Endothelial cell of umbilical vein (primary cell): ENCODE measurements around the gene CR2. TPM values are rescaled to one million over a fixed set of nuclear protein-coding genes. Genes with fewer than 3 reads are reported as not detected.

Source experiments
- BruUV-seq: library from RNA; stranded (reverse); fragments of 400-500 nt; replicated peaks from 2 replicates; lab custom pipeline; 2021; lab: Mats Ljungman, UMichigan
- CTCF ChIA-PET: fragments of 300-600, 350-600 bp; sonication (Branson Sonifier 250); formaldehyde crosslinking; loops from one replicate; lab custom pipeline; 2021; ENCODE audit warnings: antibody characterized with exemption, inconsistent platforms; lab: Charles Lee
- POLR2A ChIA-PET: fragments of 300-600, 350-600 bp; sonication (Branson Sonifier 250); formaldehyde crosslinking; loops from one replicate; lab custom pipeline; 2021; ENCODE audit warnings: antibody characterized with exemption, inconsistent platforms; lab: Charles Lee
- DNase-seq: peaks from one replicate; pipeline ENCODE4 v3.0.0-alpha.2; 2011; ENCODE audit warnings: low read depth, low spot score
- FAIRE-seq: peaks from 2 replicates; lab custom pipeline; 2011; peaks lifted over from hg19 to GRCh38; lab: Jason Lieb, UNC
- H2AFZ ChIP-seq: 2 replicates; pipeline ENCODE4 v1.6.0; 2012; ENCODE audit warnings: low read depth, low read length, control low read depth, inconsistent platforms
- H3K27ac ChIP-seq: 2 replicates; pipeline ENCODE4 v1.5.1; 2011; ENCODE audit warnings: low read depth, mild to moderate bottlenecking, control low read depth, low read length, moderate library complexity; ENCODE audit not compliant: insufficient read depth
- H3K27me3 ChIP-seq, 2 experiments: 2 replicates each; pipeline versions ENCODE4 v1.6.0 to v1.6.1; 2011; ENCODE audit warnings: low read length in 2 of 2, mixed read lengths in 1 of 2; ENCODE audit not compliant: control insufficient read depth in 2 of 2, insufficient read depth in 2 of 2
- H3K36me3 ChIP-seq, 2 experiments: 2 replicates in 1 of 2; 3 replicates in 1 of 2; pipeline ENCODE4 v1.5.1; 2011; ENCODE audit warnings: low read length in 2 of 2, mild to moderate bottlenecking in 1 of 2, moderate library complexity in 1 of 2; ENCODE audit not compliant: control insufficient read depth in 2 of 2, insufficient read depth in 2 of 2; ENCODE audit errors: extremely low read depth in 1 of 2
- H3K4me1 ChIP-seq: 3 replicates; pipeline ENCODE4 v1.5.1; 2011; ENCODE audit warnings: mild to moderate bottlenecking, low read length; ENCODE audit not compliant: control insufficient read depth, insufficient read depth; ENCODE audit errors: extremely low read depth
- H3K4me2 ChIP-seq: 2 replicates; pipeline ENCODE4 v1.6.1; 2011; ENCODE audit warnings: low read length, control low read depth, mixed read lengths; ENCODE audit not compliant: insufficient read depth
- H3K4me3 ChIP-seq, 3 experiments: fragments of 200-600 bp in 1 of 3; sonication (generic), shearing (Covaris generic) in 1 of 3; replicated peaks in 1 of 3; 2 replicates each; pipeline ENCODE4 v1.5.1; 2011 to 2016; ENCODE audit warnings: control low read depth in 3 of 3, low read length in 3 of 3, mild to moderate bottlenecking in 2 of 3, inconsistent platforms in 1 of 3, low read depth in 1 of 3, moderate library complexity in 1 of 3; ENCODE audit not compliant: insufficient read depth in 1 of 3
- H3K79me2 ChIP-seq: 2 replicates; pipeline ENCODE4 v1.6.0; 2012; ENCODE audit warnings: low read length, inconsistent platforms; ENCODE audit not compliant: control insufficient read depth, insufficient read depth
- H3K9ac ChIP-seq: replicated peaks from 2 replicates; pipeline ENCODE3; 2011; ENCODE audit warnings: low read length, control low read depth; ENCODE audit not compliant: insufficient read depth; ENCODE audit errors: extremely low read depth
- H3K9me1 ChIP-seq: replicated peaks from 3 replicates; pipeline ENCODE4 v1.6.0; 2011; ENCODE audit warnings: mild to moderate bottlenecking, low read length; ENCODE audit not compliant: control insufficient read depth, insufficient read depth; ENCODE audit errors: extremely low read depth
- H3K9me3 ChIP-seq: replicated peaks from 2 replicates; pipeline ENCODE4 v1.5.1; 2012; ENCODE audit warnings: low read length, inconsistent platforms; ENCODE audit not compliant: control insufficient read depth, insufficient read depth
- H4K20me1 ChIP-seq: replicated peaks from 2 replicates; pipeline ENCODE3; 2011; ENCODE audit warnings: mild to moderate bottlenecking, low read length; ENCODE audit not compliant: control insufficient read depth, insufficient read depth; ENCODE audit errors: extremely low read depth
- CTCF ChIP-seq, 2 donors: IDR thresholded peaks; 1 replicate in 1 of 2; 2 replicates in 1 of 2; pipeline ENCODE4 v1.5.1; 2011; ENCODE audit warnings: low read length in 2 of 2, mild to moderate bottlenecking in 2 of 2, moderate library complexity in 2 of 2, control low read depth in 1 of 2, inconsistent platforms in 1 of 2, low read depth in 1 of 2; ENCODE audit not compliant: insufficient read depth in 1 of 2; ENCODE audit errors: extremely low read depth in 1 of 2
- EZH2 ChIP-seq: IDR thresholded peaks from 2 replicates; pipeline ENCODE4 v1.6.1; 2012; ENCODE audit warnings: borderline replicate concordance, low read depth, mild to moderate bottlenecking, moderate library complexity, low read length, inconsistent platforms; ENCODE audit not compliant: severe bottlenecking
- FOS ChIP-seq: IDR thresholded peaks from 2 replicates; pipeline ENCODE4 v1.6.1; 2011; ENCODE audit warnings: mild to moderate bottlenecking, low read length, moderate library complexity, borderline replicate concordance; ENCODE audit not compliant: insufficient read depth
- GATA2 ChIP-seq: IDR thresholded peaks from 2 replicates; pipeline ENCODE4 v1.7.0; 2011; ENCODE audit warnings: low read depth, mild to moderate bottlenecking, moderate library complexity, mixed read lengths, low read length; ENCODE audit not compliant: insufficient read length, insufficient read depth
- JUN ChIP-seq: IDR thresholded peaks from 2 replicates; pipeline ENCODE4 v1.6.1; 2011; ENCODE audit warnings: borderline replicate concordance, low read depth; ENCODE audit not compliant: insufficient read length, insufficient read depth
- MAX ChIP-seq: IDR thresholded peaks from 2 replicates; pipeline ENCODE4 v1.6.1; 2011; ENCODE audit not compliant: insufficient read depth, insufficient read length
- MYC ChIP-seq: IDR thresholded peaks from one replicate; pipeline ENCODE4 v1.6.1; 2011; ENCODE audit warnings: mild to moderate bottlenecking, low read depth, low read length
- POLR2A ChIP-seq: IDR thresholded peaks from 2 replicates; pipeline ENCODE4 v1.6.1; 2012; ENCODE audit warnings: low read depth, mild to moderate bottlenecking, control low read depth, low read length
- POLR2AphosphoS5 ChIP-seq: IDR thresholded peaks from 2 replicates; pipeline ENCODE4 v1.6.1; 2012; ENCODE audit warnings: low read depth, mild to moderate bottlenecking, control low read depth, low read length, moderate library complexity; ENCODE audit not compliant: insufficient read depth
- dilution Hi-C: fragments of 300-500 bp; cut with MboI; formaldehyde crosslinking; loops from one replicate; pipeline ENCODE4 v1.15.0; 2019; ENCODE audit warnings: low sequenced_read_pairs; ENCODE audit not compliant: extremely low pct_ligation_motif_present
- intact Hi-C: fragments of 100-400 bp; cut with micrococcal nuclease; formaldehyde crosslinking; loops from one replicate; pipeline ENCODE4 v1.10.0; 2022
- polyA plus RNA-seq, 4 experiments: library from polyadenylated mRNA; depleted of rRNA in 3 of 4; stranded (reverse) in 3 of 4; unstranded in 1 of 4; fragments of >200 nt; gene quantifications; 2 replicates each; pipeline versions ENCODE4 v1.2.1 to v1.2.3, GENCODE V29; 2011 to 2012; ENCODE audit warnings: missing spikeins in 1 of 4
- total RNA-seq: library from RNA; stranded (reverse); gene quantifications from 2 replicates; pipeline ENCODE4 v1.2.3, GENCODE V29; 2021

CR2 gene
- total and polyA plus RNA-seq, 2 donors (not counting 3 experiments of a cell fraction or from before 2014, with no cell fraction given), result not detected

- no peak for TF ChIP-seq POLR2AphosphoS5
- TF ChIP-seq POLR2A, result no peak
- TF ChIP-seq GATA2, result no peak
- TF ChIP-seq EZH2, result no peak
- TF ChIP-seq MAX, result no peak
- no peak for TF ChIP-seq MYC
- no peak for TF ChIP-seq FOS
- no peaks in the 10 kb centered on the region for H3K4me1 ChIP-seq
- no peak overlapping the region for H2AFZ ChIP-seq
- POLR2A ChIA-PET, result no interaction called here
- dilution Hi-C loops (no loop called here), intact Hi-C loops (no loop called here)
- H3K27ac ChIP-seq, result no peak overlapping the region
- H4K20me1 ChIP-seq, result no peaks in the 10 kb centered on the region
- peaks cover 4 to 8% of the 10 kb centered on the region in 2 experiments for H3K27me3 ChIP-seq
- no peaks in the 10 kb centered on the region for H3K9me1 ChIP-seq
- CTCF ChIA-PET, result interaction anchor here (1.4 kb wide), 1 partner anchor 159 kb away, joined by 3 read pairs; no protein-coding TSS in a partner anchor
- H3K4me3 ChIP-seq, result no peak overlapping the region
- no peaks in the 10 kb centered on the region for H3K9me3 ChIP-seq
- no TSS peak for BruUV-seq
- H3K36me3 ChIP-seq, result no peaks in the 10 kb centered on the region
- DNase-seq (no peak), FAIRE-seq (no peak)
- H3K4me2 ChIP-seq, result no peak overlapping the region
- no peak overlapping the region for H3K9ac ChIP-seq
- no peaks in the 10 kb centered on the region for H3K79me2 ChIP-seq
Measured at GRCh38 chr1:207418351-207418750, 35.8 kb upstream of the CR2 start.

- H3K9ac ChIP-seq, result no peak overlapping the region
- POLR2A ChIA-PET, result no interaction called here
- no peak for FAIRE-seq
- H2AFZ ChIP-seq, result no peak overlapping the region
- no peaks in the 10 kb centered on the region for H4K20me1 ChIP-seq
- no TSS peak for BruUV-seq
- no peak overlapping the region for H3K4me3 ChIP-seq
- TF ChIP-seq CTCF (IDR thresholded peaks at IDR 0.05; ENCODE audit: extremely low read depth in 1 of 2, insufficient read depth in 1 of 2, low read depth in 1 of 2, low read length in 2 of 2) (no peak), JUN (no peak), MYC (no peak), FOS (no peak), POLR2AphosphoS5 (no peak), MAX (no peak), POLR2A (no peak), EZH2 (no peak), GATA2 (no peak)
- H3K36me3 ChIP-seq, result no peaks in the 10 kb centered on the region
- DNase-seq, result no peak
- H3K27me3 ChIP-seq, result peaks cover 5% of the 10 kb centered on the region in 2 experiments
- no peaks in the 10 kb centered on the region for H3K9me1 ChIP-seq
- no peak overlapping the region for H3K4me2 ChIP-seq
- no peaks in the 10 kb centered on the region for H3K4me1 ChIP-seq
- CTCF ChIA-PET, result no interaction called here
- dilution Hi-C loops (no loop called here), intact Hi-C loops (no loop called here)
- no peaks in the 10 kb centered on the region for H3K79me2 ChIP-seq
- no peaks in the 10 kb centered on the region for H3K9me3 ChIP-seq
- H3K27ac ChIP-seq, result no peak overlapping the region
Measured at GRCh38 chr1:207420109-207420508, 34.0 kb upstream of the CR2 start.
